HEK293T (cell line): Measurements from ENCODE around the gene AP5S1.

Experiments used
- CTCF ChIA-PET: fragments of 350-600 bp; formaldehyde crosslinking; extraction: SDS; loops from one replicate; lab custom pipeline; 2021; ENCODE audit warnings: antibody characterized with exemption, inconsistent platforms; lab: Yijun Ruan, JAX
- POLR2A ChIA-PET: fragments of 350-600 bp; formaldehyde crosslinking; extraction: SDS; loops from one replicate; lab custom pipeline; 2020; ENCODE audit warnings: antibody characterized with exemption, inconsistent platforms; lab: Yijun Ruan, JAX
- DNase-seq: peaks from one replicate; pipeline ENCODE4 v3.0.0; 2012; ENCODE audit warnings: mixed read lengths; ENCODE audit errors: extremely low spot score
- ARNT ChIP-seq: fragments of 450-650 bp; IDR thresholded peaks from 2 replicates; pipeline ENCODE4 v1.6.1; 2017; ENCODE audit warnings: mild to moderate bottlenecking
- BHLHE40 ChIP-seq: fragments of 450-650 bp; IDR thresholded peaks from 2 replicates; pipeline ENCODE4 v1.6.1; 2016; ENCODE audit warnings: mild to moderate bottlenecking, moderate library complexity, borderline replicate concordance
- CTBP1 ChIP-seq: fragments of 450-650 bp; IDR thresholded peaks from 2 replicates; pipeline ENCODE4 v1.6.1; 2016; ENCODE audit warnings: borderline replicate concordance
- ELF4 ChIP-seq: fragments of 450-650 bp; IDR thresholded peaks from 2 replicates; pipeline ENCODE4 v1.6.1; 2017; ENCODE audit warnings: antibody characterized with exemption
- FOXA1 ChIP-seq: fragments of 450-650 bp; IDR thresholded peaks from 2 replicates; pipeline ENCODE4 v1.6.1; 2016; ENCODE audit warnings: mild to moderate bottlenecking
- FOXK2 ChIP-seq: fragments of 450-650 bp; IDR thresholded peaks from 2 replicates; pipeline ENCODE4 v1.6.1; 2016; ENCODE audit warnings: mild to moderate bottlenecking
- FOXM1 ChIP-seq: fragments of 450-650 bp; IDR thresholded peaks from 2 replicates; pipeline ENCODE4 v1.6.1; 2017; ENCODE audit warnings: mild to moderate bottlenecking, borderline replicate concordance
- HDGF ChIP-seq: fragments of 450-650 bp; IDR thresholded peaks from 2 replicates; pipeline ENCODE4 v1.6.1; 2017; ENCODE audit warnings: antibody characterized with exemption, borderline replicate concordance
- L3MBTL2 ChIP-seq: fragments of 450-650 bp; conservative IDR thresholded peaks from 2 replicates; pipeline ENCODE4 v1.6.1; 2016; ENCODE audit warnings: mild to moderate bottlenecking
- LEF1 ChIP-seq: fragments of 450-650 bp; IDR thresholded peaks from 2 replicates; pipeline ENCODE4 v1.6.1; 2017; ENCODE audit warnings: mild to moderate bottlenecking, borderline replicate concordance
- NFRKB ChIP-seq: fragments of 450-650 bp; IDR thresholded peaks from 2 replicates; pipeline ENCODE4 v1.6.1; 2016; ENCODE audit warnings: mild to moderate bottlenecking, moderate library complexity
- SP1 ChIP-seq: fragments of 450-650 bp; IDR thresholded peaks from 2 replicates; pipeline ENCODE4 v1.6.1; 2017
- SUZ12 ChIP-seq: fragments of 450-650 bp; IDR thresholded peaks from 2 replicates; pipeline ENCODE4 v1.6.1; 2016; ENCODE audit warnings: mild to moderate bottlenecking
- TARDBP ChIP-seq: fragments of 450-650 bp; IDR thresholded peaks from 2 replicates; pipeline ENCODE4 v1.6.1; 2016
- ZNF384 ChIP-seq: fragments of 450-650 bp; IDR thresholded peaks from 2 replicates; pipeline ENCODE4 v1.6.1; 2016
- TF ChIP-seq, protein P1 (sequence below): fragments of 450-650 bp; IDR thresholded peaks from 2 replicates; pipeline ENCODE4 v1.6.1; 2016

Gene AP5S1

DNA sequence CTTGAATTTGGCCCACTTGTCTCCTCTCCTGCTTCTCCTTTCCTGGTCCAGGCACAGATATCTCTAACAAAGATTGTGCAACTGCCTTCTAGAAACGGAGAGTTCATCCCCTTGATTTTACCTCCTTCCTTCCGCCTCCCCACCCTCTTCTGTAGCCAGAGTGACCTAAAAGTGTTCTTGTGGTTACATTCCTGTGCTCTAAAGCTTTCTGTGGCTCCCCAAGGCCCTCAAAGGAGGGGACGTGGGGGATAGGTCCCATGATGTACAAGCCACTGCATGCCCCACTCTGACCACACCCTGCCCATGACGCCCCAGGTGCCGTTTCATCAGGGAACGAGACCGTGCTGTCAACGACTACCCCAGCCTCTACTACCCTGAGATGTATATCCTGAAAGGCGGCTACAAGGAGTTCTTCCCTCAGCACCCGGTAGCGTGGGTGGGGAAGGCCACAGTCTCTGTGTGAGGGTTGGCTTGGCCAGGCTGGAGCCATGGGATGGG is 16.0 kb upstream of the AP5S1 start:
- DNase-seq: no peak
- CTCF ChIA-PET: no interaction called here

DNA sequence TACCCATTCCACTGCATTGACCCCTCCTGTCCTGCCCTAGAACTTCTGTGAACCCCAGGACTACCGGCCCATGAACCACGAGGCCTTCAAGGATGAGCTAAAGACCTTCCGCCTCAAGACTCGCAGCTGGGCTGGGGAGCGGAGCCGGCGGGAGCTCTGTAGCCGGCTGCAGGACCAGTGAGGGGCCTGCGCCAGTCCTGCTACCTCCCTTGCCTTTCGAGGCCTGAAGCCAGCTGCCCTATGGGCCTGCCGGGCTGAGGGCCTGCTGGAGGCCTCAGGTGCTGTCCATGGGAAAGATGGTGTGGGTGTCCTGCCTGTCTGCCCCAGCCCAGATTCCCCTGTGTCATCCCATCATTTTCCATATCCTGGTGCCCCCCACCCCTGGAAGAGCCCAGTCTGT is 15.6 kb upstream of the AP5S1 start:
- no peak for DNase-seq
- TF ChIP-seq HDGF: no peak
- no peak for TF ChIP-seq SUZ12
- TF ChIP-seq TARDBP: no peak
- CTCF ChIA-PET: interaction anchor here (0.9 kb wide), 1 partner anchor 13 kb away, joined by 3 read pairs; no protein-coding TSS in a partner anchor
- POLR2A ChIA-PET: interaction anchor here (0.7 to 1.4 kb wide), 3 partner anchors 9 to 18 kb away, joined by 3 to 10 read pairs (median 6); partner anchors contain the start of genes AP5S1, CDC25B and CENPB

More for the DNA sequence above, 16.0 kb upstream of the AP5S1 start:
- TF ChIP-seq ELF4: no peak
- TF ChIP-seq FOXK2: no peak
- TF ChIP-seq BHLHE40: no peak
- TF ChIP-seq SP1: no peak
- no peak for TF ChIP-seq ARNT
- no peak for TF ChIP-seq FOXA1
- no peak for TF ChIP-seq SUZ12
- no peak for TF ChIP-seq TARDBP
- TF ChIP-seq ZNF384: no peak
- no peak for TF ChIP-seq CTBP1
- no peak for TF ChIP-seq NFRKB
- TF ChIP-seq HDGF: no peak
- POLR2A ChIA-PET: interaction anchor here (0.7 to 1.4 kb wide), 3 partner anchors 9 to 18 kb away, joined by 3 to 10 read pairs (median 6); partner anchors contain the start of genes AP5S1, CDC25B and CENPB

DNA sequence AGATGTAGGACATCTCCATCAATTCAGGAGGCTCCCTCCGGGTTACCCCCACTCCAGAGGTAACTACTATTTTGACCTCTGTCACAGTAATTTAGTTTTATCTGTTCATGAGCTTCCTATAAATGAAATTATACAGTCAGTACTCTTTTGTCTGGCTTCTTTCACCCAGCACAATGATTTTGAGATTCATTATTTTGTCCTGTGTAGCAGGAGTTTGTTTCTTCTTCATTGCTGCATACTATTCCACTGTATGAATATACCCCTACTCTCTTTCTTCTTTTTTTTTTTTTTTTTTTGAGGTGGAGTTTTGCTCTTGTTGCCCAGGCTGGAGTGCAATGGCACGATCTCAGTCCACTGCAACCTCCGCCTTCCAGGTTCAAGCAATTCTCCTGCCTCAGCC is 11.8 kb upstream of the AP5S1 start:
- DNase-seq: no peak
- POLR2A ChIA-PET: no interaction called here
- TF ChIP-seq BHLHE40: no peak
- CTCF ChIA-PET: no interaction called here

DNA sequence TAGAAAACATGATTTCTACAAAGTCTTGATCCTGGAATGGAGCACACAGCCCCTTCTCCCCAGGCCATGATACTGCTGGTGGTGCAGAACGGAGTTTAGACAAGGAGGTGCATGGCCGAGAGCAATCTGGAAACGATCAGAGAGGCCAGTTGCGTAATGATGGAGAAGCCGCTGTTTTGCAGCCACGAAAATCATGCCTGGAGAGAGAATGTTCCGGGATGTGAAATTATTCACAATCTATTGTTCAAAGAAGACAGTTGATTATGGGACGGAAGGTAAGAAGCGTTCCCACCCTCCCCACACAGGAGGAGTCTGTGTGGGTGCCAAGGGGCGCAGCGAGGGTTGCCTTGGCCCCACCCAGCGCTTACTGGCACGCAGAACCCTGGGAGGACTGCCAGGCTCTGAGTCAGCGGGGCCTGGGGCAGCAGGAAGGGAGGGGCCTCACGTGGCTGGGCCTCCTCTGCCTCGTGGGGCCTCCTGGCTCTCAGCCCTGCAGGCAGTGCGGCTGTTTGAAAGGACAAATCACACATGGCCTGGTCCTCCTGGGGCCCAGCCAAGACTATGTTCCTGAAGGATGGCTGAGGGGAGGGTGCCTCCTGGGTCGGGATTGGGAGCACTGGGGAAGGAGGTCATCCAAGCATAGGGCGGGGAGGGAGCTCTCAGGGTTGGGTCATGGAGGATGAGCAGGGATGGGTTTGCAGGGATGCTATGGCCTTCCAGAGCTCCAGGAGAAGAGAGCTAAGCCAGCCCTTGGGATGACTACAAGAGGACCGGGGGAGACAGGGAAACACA is 8.7 kb upstream of the AP5S1 start:
- POLR2A ChIA-PET: interaction anchor here (3.1 kb wide), 1 partner anchor 9 kb away, joined by 10 read pairs; the partner anchor contains the start of gene AP5S1
- DNase-seq: peak; percentile 49

DNA sequence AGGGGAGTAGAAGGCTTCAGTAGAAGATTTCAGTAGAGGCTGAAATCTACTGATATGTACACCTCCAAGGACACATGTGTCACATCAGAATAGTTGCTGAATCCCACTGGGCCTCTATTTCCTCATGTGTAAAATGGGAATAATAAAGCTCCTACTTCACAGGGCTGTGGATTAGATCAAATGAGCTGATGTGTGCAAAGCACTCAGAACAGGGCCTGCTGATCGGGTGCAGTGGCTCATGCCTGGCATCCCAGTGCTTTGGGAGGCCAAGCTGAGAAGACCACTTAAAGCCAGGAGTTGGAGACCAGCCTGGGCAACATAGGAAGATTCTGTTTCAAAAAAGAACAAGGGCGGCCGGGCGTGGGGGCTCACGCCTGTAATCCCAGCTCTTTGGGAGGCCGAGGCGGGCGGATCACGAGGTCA is 8.1 kb upstream of the AP5S1 start:
- DNase-seq: no peak
- ChIA-PET CTCF (no interaction called here), POLR2A (interaction anchor here (1.2 to 3.1 kb wide), 2 partner anchors 9 to 43 kb away, joined by 3 to 10 read pairs; partner anchors contain the start of gene AP5S1)
- no peak for TF ChIP-seq FOXA1
- TF ChIP-seq LEF1: no peak
- TF ChIP-seq HDGF: no peak
- no peak for TF ChIP-seq BHLHE40
- no peak for TF ChIP-seq SUZ12
- no peak for TF ChIP-seq FOXK2
- TF ChIP-seq TARDBP: no peak
- no peak for TF ChIP-seq NFRKB
- TF ChIP-seq L3MBTL2: no peak
- TF ChIP-seq ZNF384: no peak

More for the DNA sequence above, 8.7 kb upstream of the AP5S1 start:
- no peak for TF ChIP-seq BHLHE40
- peak; percentile 45 for TF ChIP-seq L3MBTL2
- CTCF ChIA-PET: no interaction called here

DNA sequence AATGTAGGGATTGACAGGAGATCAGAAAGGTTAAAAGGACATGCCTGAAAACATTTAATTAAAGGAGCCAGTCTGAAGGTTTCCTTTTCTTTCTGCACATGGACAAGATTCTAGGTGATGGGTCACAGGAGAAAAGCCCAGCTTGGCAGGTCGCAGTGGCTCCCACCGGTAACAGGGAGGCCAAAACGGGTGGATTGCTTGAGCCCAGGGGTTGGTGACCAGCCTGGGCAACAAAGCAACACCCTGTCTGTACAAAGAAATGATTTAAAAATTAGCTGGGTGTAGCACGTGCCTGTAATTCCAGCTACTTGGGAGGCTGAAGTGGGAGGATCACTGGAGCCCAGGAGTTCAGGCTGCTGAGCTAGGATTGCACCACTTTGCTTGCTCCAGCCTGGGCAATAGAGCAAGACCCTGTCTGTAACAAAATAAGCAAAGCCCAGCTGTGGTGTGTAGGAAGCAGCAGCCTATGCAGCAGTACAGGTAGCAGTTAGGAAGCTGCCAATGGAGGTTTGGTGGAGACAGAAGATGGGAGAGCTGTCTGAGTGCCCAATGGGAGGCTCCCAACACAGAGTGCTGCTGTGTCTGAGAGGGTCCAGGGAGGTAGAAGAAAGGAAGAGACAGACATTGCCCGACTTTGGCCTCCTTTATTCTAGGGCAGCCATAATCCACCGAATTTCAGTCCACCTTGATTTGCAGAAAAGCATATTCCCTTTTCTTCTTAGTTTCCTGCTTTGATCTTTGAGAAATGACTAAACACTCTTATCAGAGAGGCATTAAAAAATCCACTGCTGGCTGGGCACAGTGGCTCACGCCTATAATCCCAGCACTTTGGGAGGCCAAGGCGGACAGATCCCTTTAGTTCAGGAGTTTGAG is 7.1 kb upstream of the AP5S1 start:
- DNase-seq: no peak
- TF ChIP-seq CTBP1 (no peak), FOXA1 (no peak), FOXK2 (no peak)
- TF ChIP-seq, protein P1, sequence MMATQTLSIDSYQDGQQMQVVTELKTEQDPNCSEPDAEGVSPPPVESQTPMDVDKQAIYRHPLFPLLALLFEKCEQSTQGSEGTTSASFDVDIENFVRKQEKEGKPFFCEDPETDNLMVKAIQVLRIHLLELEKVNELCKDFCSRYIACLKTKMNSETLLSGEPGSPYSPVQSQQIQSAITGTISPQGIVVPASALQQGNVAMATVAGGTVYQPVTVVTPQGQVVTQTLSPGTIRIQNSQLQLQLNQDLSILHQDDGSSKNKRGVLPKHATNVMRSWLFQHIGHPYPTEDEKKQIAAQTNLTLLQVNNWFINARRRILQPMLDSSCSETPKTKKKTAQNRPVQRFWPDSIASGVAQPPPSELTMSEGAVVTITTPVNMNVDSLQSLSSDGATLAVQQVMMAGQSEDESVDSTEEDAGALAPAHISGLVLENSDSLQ: no peak
- CTCF ChIA-PET: interaction anchor here (0.6 to 0.8 kb wide), 2 partner anchors 172 to 258 kb away, joined by 3 read pairs; no protein-coding TSS in a partner anchor
- POLR2A ChIA-PET: interaction anchor here (1.2 to 3.1 kb wide), 4 partner anchors 8 to 44 kb away, joined by 3 to 12 read pairs (median 7); partner anchors contain the start of genes AP5S1, CENPB and SPEF1

DNA sequence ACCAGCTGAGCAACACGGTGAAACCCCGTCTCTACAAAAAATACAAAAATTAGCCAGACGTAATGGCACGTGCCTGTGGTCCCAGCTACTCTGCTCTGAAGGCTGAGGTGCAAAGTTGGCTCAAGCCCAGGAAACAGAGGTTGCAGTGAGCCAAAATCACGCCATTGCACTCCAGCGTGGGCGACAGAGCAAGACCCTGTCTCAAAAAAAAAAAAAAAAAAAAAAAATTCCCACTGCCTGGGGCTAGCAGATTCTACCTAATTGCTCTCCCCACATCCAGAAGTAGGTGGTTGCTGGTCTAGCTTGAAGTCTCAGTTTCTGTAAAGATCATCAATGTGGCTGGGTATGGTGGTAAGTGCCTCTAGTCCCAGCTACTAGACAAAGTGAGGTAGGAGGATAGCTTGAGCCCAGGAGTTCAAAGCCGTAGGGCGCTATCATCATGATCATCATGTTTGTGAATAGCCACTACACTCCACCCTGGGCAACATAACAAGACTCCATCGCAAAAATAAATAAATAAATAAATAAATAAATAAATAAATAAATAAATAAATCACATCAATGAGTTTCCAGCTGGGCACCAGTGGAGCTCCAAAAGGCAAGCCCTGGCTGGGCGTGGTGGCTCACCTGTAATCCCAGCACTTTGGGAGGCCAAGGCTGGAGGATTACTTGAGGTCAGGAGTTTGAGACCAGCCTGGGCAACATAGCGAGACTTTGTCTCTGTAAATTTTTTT is 6.3 kb upstream of the AP5S1 start:
- CTCF ChIA-PET: interaction anchor here (0.6 kb wide), 4 partner anchors 24 to 171 kb away, joined by 3 to 7 read pairs (median 6); no protein-coding TSS in a partner anchor
- POLR2A ChIA-PET: interaction anchor here (1.4 to 1.8 kb wide), 2 partner anchors 28 to 32 kb away, joined by 4 to 12 read pairs; partner anchors contain the start of genes CENPB and SPEF1
- TF ChIP-seq HDGF (no peak), L3MBTL2 (no peak), FOXK2 (no peak), BHLHE40 (no peak), ARNT (no peak), FOXM1 (no peak), SP1 (no peak), FOXA1 (no peak), ZNF384 (no peak), CTBP1 (no peak), LEF1 (no peak), ELF4 (no peak), TARDBP (no peak), SUZ12 (no peak), NFRKB (no peak)
- TF ChIP-seq, protein P1: no peak
- DNase-seq: no peak
